Epidermal melanocyte (primary cell): ENCODE data around the gene SOX1.

Experiments used
- DNase-seq: peaks from one replicate; pipeline ENCODE4 v3.0.0; 2011; ENCODE audit warnings: low spot score; ENCODE audit not compliant: insufficient read length

Gene SOX1

DNA sequence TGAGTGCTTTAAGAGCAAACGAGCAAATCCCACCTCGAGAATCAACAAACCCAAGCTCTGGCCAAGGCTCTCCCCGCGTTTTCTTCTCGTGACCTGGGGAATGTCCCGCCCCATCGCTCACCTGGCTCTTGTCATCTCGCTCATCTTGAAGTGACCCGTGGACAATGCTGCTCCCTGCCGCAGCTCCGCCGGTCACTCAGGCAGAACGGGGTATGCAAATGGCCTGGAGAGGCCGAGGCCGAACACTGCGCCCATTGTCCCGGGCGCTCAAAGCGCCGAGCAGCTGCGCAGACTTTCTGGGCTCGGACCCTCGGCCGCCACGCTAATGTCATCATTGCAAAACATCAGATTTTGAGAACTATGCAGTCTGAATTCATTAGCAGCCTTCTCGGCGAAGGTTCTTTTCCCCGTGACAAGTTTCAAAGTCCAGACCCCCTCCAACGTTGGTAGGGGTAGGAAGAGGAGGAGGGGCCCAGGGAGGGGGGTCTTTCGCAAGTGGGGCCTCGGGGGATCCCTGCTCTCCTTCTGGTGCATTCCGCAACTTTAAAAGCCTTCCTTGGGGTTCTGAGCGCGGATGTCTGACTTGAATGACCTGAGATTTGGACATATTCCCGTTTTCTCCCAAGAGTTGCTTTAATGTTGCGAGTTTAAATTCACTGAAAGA is 39.7 kb downstream of the SOX1 start:
- no peak for DNase-seq

DNA sequence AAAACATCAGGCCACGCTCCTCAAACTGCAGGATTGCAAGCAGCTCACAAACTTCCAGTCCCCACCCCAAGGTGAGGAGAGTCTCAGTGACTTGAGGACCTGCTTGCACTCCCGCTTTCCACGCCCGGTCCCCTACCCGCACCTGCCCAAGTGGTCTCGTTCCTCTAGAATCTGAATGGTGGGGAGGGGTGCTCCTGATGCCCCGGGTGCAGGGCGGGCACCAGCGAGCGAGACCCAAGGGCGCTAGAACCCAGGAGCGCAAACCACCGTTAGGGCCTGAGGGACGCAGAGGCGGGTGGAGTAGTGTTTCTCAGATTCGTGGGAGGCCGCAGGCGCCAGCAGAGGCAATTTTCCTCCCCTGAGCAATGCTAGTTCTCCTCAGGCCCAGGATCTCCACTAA is 40.3 kb downstream of the SOX1 start:
- no peak for DNase-seq

DNA sequence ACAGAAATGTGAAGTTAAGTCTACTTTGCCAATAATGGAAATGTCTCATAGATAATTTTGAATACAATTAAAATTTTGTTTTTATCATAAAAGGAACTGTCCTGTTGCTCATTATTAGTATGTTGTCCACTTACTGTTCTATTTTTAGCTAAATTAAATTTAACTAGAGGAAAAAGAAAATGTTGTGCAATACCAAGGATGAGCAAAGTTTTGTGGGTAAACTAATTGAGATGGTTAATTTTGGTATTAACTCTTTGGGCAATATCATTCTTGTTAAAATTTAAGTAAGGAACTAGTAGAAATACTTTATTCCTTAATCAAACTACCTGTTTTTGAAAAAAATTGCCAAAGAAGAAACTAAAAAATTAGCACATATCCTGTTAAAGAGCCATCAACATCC is 43.5 kb downstream of the SOX1 start:
- DNase-seq: no peak

DNA sequence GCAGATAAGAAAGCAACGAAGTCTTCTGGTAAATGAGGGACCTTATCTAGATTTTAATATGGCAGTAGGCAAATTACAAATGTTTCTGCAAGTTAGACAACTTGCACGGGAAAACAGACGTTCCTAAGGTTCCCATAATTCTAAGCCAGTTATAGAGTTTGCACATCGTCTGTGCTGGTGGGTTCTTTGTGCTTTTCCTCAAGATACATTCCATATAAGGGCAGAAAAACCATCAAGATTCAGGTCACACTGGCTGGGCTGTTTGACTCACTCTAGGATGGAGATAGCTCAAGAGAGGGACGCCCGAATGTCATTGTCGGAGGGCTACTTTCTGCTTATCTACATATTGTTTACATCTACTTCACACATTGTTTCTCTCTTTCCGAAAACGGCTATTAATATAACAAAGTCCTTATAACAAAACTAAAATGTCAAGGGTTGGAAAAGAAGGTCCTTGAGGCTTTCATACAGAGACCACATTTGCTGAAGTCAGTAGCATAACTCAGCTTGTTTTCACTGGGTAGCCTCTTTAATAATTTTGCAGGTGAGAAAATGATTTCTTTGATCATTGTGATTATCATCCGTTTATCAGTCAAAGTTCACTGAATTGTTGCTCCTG is 44.4 kb downstream of the SOX1 start:
- no peak for DNase-seq

DNA sequence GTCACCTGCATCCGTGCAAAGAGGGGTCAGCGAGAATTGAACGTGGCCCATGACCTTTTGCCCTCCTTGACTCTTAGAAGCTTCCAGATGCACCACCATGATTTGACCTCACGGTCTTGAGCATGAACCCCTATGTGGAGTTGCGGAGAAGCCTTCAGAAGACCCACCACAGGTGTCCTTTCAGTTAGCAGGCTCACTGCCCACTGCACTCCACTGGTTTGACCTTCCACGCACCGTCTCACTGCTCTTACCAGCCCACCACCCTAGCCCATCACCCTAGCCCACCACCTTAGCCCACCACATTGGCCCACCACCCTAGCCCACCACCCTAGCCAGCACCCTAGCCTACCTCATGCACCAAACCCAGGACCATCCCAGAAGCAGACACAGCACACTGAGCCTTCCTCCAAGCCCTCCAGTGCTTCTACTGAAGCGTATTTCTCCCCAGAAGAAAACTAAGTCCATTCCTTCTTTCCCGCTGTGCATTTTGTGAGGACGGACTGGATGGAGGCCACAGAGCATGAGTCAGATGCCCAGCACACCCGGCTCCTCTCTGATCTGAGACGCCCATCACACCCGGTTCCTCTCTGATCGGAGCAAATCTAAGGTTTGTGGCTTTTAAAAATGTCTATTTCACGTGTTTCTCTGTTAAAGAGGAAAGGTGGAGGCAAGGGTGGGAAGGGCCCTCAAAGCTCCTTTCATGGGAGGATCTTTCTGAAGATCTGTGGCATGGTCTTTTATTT is 45.8 kb downstream of the SOX1 start:
- DNase-seq: no peak

DNA sequence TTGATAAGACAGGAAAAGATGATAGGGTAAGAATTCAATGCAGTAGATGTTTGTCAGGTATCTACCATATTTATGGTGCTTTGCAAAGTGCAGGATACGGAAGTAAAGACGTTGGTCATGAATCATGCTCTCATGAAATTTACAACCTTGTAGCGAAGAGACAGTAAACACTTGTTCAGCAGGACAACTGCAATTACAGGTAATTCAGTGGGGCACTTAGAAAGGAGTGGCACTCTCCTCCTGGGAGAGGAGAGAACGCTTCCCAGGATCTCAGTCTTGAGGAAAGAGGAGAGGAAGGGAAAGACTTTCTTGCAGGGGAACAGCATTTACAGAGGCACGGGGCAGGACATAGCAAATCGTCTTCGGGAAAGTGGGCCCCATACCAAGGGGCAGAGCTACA is 46.4 kb downstream of the SOX1 start:
- DNase-seq: no peak

DNA sequence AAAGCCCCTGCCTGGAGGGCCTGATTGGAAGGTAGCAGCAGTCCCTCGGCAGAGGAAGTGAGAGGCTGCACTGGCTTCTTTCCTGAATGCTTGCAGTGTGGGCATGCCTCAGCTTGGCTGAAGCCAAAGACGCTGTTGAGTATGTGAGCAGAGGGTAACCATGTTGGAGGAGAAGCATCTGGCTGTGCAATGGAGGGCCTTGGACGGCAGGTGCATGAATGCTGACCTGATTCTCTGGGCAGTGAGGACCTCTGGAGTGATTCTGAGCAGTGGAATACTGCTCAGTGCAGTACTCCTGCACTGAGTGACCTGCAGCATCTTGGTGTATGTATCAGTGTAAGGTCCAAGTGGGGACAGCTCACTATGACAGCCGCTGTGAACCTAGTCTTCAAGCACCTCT is 46.9 kb downstream of the SOX1 start:
- DNase-seq: no peak

DNA sequence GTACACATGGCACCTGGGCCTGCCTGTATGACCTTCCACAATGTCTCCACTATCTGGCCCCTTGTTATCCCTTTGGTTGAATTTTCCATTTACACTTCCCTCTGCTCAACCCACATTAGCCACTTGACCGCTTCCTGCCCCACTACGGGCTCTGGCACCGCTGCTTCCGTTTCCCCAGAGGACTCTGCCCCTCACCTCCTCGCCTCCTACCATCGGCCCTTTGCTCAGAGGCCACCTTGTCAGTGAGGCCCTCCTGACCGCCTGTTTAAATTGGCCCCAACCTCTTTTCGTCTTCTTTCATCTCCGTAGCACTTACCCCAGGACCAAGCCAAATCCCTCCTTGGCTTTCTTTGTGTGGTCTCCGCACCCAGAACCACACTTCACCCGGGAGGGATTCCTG is 47.4 kb downstream of the SOX1 start:
- no peak for DNase-seq

DNA sequence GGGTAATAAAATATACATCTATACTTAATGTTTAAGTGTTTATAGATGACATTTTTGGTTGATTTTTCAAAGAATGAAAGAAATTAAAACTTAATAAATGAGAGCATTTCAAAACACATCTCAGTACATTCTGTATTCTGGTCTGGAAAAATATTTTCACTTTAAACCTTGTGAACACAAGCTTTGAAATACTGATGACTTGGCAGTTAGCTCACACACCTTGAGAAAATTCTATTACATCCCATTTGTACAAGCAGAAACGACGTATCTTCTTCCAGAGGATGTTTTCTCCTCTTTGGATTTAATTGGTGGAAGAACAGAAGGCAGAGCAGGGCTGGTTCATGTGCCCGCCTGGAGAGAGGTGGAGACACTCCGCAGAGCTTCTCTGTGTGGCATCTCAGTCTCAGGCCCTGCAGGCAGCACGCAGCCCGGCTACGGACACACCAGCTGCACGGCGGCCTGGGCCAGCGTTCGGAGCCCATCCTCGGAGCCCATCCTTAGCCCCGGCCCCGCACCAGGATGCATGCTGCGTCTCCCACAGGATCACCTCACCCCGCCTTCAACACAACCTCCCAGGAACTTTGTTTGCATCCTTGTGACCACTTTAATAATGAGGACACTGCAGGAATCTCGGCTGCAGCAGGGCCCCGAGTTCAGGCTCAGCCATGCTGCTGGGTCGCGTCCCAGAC is 48.6 kb downstream of the SOX1 start:
- DNase-seq: no peak

DNA sequence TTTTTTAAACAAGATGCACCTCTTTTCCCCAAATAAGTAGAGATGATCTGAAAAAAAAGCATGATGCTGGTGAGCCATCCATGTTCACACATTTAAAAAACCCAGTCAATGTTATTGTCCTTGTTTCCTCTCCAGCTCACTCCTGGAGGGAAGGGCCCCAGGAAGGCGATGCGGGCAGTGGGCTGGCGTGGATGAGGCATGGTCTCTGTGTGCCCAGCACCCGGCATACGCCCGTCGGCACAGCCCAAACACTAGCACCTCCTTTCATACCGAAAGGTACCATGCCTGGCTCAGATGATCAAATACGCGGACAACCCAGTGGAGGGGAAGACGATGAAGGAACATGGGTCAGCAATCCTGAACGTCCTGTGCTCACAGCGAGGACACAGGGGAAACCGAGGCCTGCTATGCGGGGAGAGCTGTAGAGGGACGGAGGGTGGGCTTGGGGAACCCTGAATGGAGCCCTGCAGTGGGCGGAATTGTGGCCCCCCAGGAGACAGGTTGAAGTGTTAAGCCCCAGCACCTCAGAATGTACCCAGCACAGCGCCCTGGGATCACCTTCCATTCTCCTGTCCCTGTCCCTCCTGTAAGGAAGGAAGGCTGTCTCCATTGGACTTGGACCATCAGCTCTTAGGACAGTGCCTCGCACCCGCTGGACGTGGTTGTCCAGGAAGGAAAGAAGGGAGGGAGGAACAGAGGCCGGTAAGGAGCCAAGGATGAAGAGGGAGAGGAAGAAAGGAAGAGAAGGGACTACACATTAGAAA is 49.4 kb downstream of the SOX1 start:
- DNase-seq: no peak

DNA sequence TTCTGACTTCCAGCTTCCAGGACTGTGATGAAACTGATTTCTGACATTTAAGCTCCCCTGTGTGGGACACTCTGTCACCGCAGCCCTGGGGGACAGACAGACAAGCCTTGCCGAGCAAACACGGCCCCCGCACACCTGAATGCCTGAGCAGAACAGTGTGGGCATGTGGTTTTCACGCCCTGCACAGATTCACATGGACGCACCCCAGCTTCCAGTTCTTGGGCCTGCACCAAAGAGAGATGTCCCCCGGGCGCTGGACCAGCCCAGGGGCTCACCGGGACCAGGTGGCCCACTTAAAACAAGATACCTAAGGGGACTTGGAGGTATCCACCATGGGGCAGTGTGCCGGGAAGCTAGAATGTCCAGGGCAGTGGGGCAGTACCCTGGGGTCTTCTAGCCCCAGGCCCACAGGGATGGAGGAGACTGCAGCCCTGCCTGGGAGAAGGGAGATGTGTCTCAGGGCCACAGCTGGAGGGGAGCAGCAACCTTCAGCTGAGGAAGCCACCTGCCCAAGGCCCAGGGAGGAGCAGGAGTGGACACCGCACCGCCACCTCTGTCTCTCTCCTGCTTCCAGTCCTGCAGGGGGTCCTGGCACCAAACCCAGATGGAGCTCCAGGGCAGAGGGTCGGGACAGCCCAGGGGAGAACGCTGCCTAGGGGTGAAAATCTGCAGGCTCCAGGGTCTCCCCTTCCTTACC is 50.5 kb downstream of the SOX1 start:
- DNase-seq: no peak

DNA sequence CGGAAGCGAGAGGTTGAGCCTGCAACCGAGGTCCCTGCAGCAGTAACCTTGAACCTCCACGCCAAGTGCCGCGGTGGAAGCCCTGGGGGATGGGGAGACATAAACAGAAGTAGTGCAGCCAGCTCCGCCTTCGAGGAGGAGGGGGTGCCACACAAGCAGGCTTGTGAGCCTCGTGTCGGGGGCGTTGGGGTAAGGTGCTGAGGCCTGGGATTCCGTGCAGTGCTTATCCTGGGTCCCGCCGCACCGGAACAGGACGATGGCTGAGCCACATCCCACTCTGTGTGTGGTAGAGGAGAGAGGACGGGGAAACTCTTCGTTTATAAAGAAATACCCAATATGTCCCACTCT is 51.0 kb downstream of the SOX1 start:
- no peak for DNase-seq

DNA sequence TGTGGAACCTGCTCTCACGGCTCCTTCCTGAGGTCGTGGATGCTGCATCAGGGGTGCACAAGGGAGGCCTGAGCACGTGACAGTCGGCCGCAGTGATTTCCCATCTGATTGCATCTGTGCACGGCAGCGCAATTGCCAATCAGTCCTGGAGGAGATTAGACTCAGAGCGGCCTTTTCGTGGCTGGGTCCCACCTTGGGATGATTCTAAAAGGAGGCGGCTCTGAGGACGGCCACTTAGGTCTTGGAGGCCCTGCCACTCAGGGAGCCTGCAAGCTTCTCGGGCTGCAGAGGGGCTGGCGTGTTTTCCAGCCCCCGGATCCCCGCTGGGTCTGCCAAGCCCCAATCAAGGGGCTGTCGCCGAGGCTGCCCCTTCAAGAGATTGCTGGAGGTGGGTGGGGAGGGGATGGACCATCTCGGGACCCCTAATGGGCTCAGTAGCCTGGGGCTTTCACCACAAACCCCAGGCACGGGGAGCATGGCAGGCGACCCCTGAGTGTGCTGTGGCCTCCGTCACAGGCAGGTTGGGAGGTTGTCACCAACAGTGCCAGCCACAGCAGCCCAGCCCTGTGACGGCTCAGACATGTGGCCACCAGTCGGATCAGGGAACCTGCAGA is 51.6 kb downstream of the SOX1 start:
- DNase-seq: no peak

DNA sequence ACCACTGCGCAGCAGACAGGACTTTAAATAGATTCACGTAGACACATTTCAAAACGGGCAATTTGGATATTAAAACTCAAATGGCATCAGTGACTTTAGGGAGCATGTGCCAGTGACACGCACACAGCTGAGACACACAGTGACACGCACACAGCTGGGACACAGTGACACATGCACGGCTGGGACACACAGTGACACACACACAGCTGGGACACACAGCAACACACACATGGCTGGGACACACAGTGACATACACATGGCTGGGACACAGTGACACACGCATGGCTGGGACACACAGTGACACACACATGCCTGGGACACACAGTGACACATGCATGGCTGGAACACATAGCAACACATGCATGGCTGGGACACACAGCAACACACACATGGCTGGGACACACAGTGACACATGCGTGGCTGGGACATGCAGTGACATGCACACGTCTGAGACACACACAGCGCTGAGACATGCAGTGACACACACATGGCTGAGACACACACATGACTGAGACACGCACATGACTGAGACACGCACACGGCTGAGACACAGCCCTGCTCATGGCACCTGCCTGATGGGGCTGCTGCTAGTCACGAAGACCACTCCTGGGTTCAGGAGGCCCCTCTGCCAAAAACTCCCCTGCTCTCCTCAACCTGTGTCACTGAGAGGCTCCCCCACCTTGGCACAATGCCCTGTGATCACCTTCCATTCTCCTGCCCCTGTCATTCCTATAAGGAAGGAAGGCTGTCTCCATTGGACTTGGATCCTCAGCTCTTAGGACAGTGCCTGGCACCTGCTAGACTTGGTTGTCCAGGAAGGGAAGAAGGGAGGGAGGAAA is 52.5 kb downstream of the SOX1 start:
- no peak for DNase-seq

DNA sequence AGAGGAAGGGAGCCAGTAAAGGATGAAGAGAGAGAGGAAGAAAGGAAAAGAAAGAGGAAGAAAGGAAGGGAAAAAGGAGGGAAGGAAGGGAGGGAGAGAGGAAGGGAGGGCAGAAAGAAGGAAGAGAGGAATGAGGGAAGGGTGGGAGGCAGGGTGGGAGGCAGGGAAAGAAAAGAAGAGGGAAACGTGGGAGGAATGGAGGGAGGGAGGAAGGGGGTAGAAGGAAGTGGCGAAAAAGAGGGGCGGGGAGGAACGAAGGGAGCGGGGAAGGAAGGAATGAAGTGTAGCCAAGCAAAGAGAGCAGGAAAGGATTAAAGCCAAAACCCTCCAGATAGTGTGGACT is 53.1 kb downstream of the SOX1 start:
- DNase-seq: no peak
